Skeletal muscle satellite cell (primary cell): Measurements from ENCODE around the gene ZSCAN1.

Source experiments
- H3K27me3 ChIP-seq: 2 replicates; pipeline ENCODE4 v1.7.0; 2013; ENCODE audit warnings: low read length; ENCODE audit not compliant: control insufficient read depth, insufficient read depth
- H3K36me3 ChIP-seq: 2 replicates; pipeline ENCODE4 v1.7.0; 2013; ENCODE audit warnings: mild to moderate bottlenecking, control low read depth, low read length; ENCODE audit not compliant: insufficient read depth
- H3K4me1 ChIP-seq: 2 replicates; pipeline ENCODE4 v1.7.0; 2013; ENCODE audit warnings: low read length; ENCODE audit not compliant: control insufficient read depth, insufficient read depth
- H3K4me2 ChIP-seq: 2 replicates; pipeline ENCODE4 v1.7.0; 2013; ENCODE audit warnings: mild to moderate bottlenecking, low read length
- H3K4me3 ChIP-seq: 2 replicates; pipeline ENCODE4 v1.7.0; 2013; ENCODE audit warnings: low read length
- H3K9ac ChIP-seq: 2 replicates; pipeline ENCODE4 v1.7.0; 2013; ENCODE audit warnings: mild to moderate bottlenecking, low read depth, low read length, moderate library complexity
- H3K9me3 ChIP-seq: replicated peaks from 2 replicates; pipeline ENCODE4 v1.7.0; 2013; ENCODE audit warnings: mild to moderate bottlenecking, control low read depth, low read length

Gene ZSCAN1

DNA sequence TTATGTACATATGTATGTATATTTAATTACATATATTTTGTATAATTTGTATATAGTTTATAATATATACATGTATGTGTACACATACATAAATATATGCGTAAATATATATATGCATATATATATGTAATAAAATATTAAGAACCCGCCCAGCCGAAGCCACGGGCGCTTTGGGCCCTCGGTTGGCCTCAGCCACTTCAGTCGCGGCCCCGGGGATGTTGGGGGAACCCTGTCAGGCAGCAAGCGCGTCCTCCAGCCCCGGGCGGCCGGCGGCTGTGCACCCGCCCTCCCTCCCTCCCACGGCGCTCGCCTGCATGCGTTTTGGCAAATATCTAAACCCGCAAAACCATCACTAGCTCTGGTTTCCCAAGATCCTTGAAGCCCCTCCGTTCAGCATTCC, 23.3 kb upstream of the ZSCAN1 start:
- Histone ChIP-seq H3K27me3 (no peaks in the 10 kb centered on the region), H3K9ac (no peak overlapping the region), H3K36me3 (peaks cover 16% of the 10 kb centered on the region), H3K4me1 (peaks cover 3% of the 10 kb centered on the region), H3K4me2 (no peak overlapping the region), H3K4me3 (no peak overlapping the region), H3K9me3 (peaks cover 25% of the 10 kb centered on the region)

DNA sequence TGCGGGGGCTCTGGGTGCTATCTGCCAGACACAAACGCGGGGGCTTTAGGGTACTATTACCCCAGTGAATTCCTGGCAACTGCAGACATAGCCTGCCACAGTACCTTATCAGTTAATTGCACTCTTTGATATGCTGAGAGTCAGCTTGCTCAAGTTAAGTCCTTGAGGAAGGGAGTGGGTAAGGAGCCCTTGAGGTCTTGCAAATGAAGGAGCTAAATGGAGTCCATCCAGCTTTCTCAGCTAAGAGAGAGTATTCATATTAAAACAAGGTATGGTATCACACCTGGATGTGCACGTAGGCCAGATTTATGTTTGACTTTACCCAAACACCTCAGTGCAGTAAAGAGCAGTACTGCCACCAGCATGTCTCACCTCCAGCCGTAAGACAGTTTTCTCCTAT, 19.7 kb upstream of the ZSCAN1 start:
- Histone ChIP-seq H3K4me1 (peaks cover 3% of the 10 kb centered on the region), H3K4me2 (no peak overlapping the region), H3K36me3 (no peaks in the 10 kb centered on the region), H3K27me3 (no peaks in the 10 kb centered on the region), H3K9ac (no peak overlapping the region), H3K4me3 (no peak overlapping the region), H3K9me3 (peaks cover 13% of the 10 kb centered on the region)

DNA sequence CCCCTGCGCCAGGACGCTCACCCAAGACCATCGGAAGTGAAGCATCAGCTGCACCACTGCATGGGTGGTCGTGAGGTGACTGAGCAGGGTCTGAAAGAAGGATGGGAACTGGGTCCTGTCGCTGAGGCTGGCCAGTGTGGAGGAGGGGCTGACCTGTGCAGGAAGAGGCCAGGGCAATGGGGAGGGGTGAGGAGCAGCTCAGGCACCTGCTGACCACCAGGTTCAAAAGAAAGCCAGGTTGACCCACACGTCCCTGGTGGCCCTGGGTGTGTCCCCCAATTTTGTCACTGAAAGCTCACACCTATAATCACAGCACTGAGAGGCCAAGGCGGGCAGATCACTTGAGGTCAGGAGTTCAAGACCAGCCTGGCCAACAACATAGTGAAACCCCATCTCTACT, 13.7 kb upstream of the ZSCAN1 start:
- no peak overlapping the region for H3K4me2 ChIP-seq
- H3K9ac ChIP-seq, result no peak overlapping the region
- no peak overlapping the region for H3K4me3 ChIP-seq
- H3K4me1 ChIP-seq, result no peaks in the 10 kb centered on the region
- no peaks in the 10 kb centered on the region for H3K27me3 ChIP-seq
- no peaks in the 10 kb centered on the region for H3K36me3 ChIP-seq
- H3K9me3 ChIP-seq, result peaks cover 8% of the 10 kb centered on the region

DNA sequence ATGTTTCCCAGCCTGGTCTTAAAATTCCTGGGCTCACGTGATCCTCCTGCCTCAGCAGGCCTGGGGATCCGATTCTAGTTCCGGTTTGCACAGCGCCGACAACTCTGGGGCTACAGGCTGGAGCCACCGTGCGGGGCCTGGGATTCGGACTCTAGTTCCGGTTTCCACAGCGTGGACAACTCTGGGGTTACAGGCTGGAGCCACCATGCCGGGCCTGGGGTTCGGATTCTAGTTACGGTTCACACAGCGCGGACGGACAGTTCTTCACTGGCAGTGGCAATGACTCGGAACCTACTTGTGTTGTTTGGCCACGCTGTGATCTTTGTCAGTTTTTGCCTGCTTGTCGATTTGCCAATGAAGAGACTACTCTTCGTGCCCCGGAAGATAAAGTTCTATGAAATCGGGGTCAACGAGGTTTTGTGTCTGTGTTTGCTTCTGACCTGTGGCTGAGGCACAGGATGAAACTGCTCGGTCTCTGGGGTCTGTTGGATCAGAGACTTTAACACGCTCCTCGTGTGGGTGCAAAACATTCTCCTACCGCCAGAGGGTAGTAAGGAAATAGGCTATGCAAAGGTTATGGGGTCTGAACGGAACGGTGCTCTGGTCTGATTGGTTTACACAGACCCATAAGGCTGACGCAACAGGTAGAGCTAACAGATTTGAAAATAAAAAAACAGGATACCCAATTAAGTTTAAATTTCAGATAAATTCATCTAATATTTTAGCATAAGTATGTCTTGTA, 12.1 kb upstream of the ZSCAN1 start:
- Histone ChIP-seq H3K9me3 (peaks cover 8% of the 10 kb centered on the region), H3K9ac (no peak overlapping the region), H3K4me3 (no peak overlapping the region), H3K4me1 (no peaks in the 10 kb centered on the region), H3K36me3 (no peaks in the 10 kb centered on the region), H3K27me3 (no peaks in the 10 kb centered on the region), H3K4me2 (no peak overlapping the region)

DNA sequence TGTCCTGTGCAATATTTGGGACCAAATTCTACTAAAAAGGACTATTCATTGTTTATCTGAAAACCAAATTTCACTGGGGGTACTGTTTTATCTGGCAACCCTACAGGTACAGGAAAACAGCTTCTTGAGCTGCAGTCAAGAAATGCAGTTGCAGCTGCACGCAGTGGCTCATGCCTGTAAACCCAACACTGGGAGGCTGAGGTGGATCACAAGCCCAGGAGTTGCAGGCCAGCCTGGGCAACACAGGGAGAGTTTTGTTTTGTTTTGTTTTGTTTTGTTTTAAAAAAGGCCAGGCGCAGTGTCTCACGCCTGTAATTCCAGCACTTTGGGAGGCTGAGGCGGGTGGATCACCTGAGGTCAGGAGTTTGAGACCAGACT, 11.6 kb upstream of the ZSCAN1 start:
- H3K9ac ChIP-seq, result no peak overlapping the region
- H3K4me1 ChIP-seq, result no peaks in the 10 kb centered on the region
- H3K4me2 ChIP-seq, result no peak overlapping the region
- H3K9me3 ChIP-seq, result peaks cover 8% of the 10 kb centered on the region
- H3K36me3 ChIP-seq, result no peaks in the 10 kb centered on the region
- no peak overlapping the region for H3K4me3 ChIP-seq
- no peaks in the 10 kb centered on the region for H3K27me3 ChIP-seq

DNA sequence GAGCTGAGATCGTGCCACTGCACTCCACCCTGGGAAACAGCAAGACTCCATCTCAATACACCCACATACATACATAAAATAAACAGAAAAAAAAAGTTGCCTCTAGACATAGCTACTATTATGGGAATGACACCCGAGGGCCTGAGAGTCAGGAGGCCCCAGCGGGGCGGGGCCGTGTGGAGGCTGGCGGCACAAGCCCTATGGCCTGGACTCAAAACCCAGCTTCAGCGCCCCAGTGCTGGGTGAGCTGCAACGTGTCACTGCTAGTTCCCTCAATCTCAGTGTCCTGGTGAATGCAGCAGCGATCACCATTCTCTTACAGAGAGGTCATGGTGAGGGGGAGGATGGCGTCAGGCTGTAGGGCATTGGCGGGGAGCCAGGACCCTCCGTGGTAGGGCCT, 9.2 kb upstream of the ZSCAN1 start:
- Histone ChIP-seq H3K9ac (no peak overlapping the region), H3K36me3 (no peaks in the 10 kb centered on the region), H3K4me1 (no peaks in the 10 kb centered on the region), H3K4me3 (no peak overlapping the region), H3K27me3 (no peaks in the 10 kb centered on the region), H3K9me3 (peaks cover 12% of the 10 kb centered on the region), H3K4me2 (no peak overlapping the region)

DNA sequence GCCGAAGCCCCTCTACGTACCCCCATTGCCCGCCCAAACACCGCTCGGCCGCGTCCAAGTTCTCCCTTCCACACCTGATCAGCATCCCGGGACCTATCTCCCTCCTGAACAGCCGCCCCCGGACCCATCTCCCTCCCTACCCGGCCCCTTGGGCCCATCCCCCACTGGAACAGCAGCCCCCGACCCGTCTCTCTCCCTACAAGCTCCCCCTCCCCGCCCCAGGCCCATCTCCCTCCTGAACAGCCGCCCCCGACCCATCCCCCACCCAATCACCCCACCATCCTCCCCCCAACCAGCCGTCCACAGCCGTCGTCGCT, 610 bp downstream of the ZSCAN1 start:
- no peaks in the 10 kb centered on the region for H3K36me3 ChIP-seq
- H3K27me3 ChIP-seq, result no peaks in the 10 kb centered on the region
- no peaks in the 10 kb centered on the region for H3K4me1 ChIP-seq
- H3K4me2 ChIP-seq, result no peak overlapping the region
- no peak overlapping the region for H3K4me3 ChIP-seq
- H3K9ac ChIP-seq, result no peak overlapping the region
- no peaks in the 10 kb centered on the region for H3K9me3 ChIP-seq

DNA sequence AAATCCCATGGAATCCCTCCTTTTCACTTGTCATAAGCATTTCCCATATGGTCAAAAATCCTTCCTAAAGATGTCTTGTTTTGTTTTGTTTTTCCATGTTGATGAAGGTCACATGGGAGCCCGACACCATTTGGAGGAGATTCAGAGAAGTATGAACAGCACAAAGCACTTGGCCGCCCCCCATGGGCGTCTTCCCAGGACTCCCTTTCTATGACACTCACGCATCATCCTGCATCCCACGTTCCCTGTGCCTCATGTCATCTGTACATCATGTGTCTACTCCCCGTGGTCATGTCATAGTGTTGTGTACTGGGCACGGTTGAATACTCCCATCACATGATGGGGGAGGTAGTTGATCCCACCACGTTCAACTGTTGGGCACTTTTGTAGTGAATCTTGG, 2.0 kb downstream of the ZSCAN1 start:
- H3K9me3 ChIP-seq, result no peaks in the 10 kb centered on the region
- H3K4me2 ChIP-seq, result no peak overlapping the region

DNA sequence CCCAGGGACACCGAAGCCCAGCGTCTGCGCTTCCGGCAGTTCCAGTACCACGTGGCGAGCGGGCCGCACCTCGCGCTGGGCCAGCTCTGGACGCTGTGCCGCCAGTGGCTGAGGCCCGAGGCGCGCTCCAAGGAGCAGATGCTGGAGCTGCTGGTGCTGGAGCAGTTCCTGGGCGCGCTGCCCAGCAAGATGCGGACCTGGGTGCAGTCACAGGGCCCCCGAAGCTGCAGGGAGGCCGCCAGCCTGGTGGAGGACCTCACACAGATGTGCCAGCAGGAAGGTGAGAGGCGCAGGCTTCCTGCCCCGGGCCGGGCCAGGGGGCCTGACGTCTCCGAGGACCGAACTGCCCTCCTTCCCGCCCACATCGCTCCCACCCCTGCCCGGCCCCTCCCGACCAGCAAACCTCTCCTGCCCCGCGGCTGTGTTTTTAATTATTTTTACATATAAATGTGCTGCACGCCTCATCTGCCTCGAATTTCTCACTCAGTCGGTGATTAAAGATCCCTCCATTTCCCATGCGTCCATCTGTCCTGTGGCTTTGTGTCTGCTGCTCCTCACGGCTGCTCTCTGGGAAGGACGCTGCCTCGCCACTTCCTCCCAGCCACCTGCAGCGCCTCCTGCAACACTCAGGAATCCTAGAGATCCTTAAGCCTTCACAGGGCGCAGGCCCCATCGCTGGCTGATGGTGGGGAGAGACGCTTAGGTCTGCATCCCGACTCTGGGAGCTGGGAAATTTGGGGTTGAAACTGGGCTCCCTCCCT, 4.3 kb downstream of the ZSCAN1 start:
- H3K36me3 ChIP-seq, result no peaks in the 10 kb centered on the region
- no peaks in the 10 kb centered on the region for H3K4me1 ChIP-seq
- no peak overlapping the region for H3K4me3 ChIP-seq
- H3K4me2 ChIP-seq, result no peak overlapping the region
- H3K27me3 ChIP-seq, result no peaks in the 10 kb centered on the region
- no peak overlapping the region for H3K9ac ChIP-seq
- peaks cover 9% of the 10 kb centered on the region for H3K9me3 ChIP-seq

More for the DNA sequence above, 2.0 kb downstream of the ZSCAN1 start:
- Histone ChIP-seq H3K36me3 (no peaks in the 10 kb centered on the region), H3K4me1 (no peaks in the 10 kb centered on the region), H3K9ac (no peak overlapping the region), H3K27me3 (no peaks in the 10 kb centered on the region), H3K4me3 (no peak overlapping the region)

DNA sequence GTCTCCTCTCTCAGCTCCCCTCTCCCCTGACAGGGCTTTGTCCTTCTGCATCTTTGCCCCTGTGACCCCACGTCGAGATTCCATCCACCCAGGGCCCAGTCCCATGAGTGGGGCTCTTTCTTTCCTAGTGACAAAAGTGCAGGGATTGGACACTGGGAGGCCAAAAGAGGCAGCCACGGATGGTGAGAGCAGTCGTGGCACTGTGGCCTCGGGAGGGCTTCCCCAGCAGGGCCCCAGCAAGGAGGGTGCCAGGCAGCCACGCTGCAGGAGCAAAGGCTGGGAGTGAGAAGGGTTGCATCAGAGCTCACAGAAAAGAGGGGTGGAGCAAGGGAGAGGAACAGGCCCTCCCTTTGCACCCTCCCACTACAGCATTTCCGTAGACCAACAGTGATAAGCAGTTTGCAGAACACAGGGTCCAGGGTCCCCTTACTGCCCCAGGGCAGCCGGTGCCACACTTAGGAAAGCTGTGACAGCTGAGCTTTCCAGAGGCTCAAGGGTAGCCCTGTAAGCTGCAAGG, 4.9 kb downstream of the ZSCAN1 start:
- no peaks in the 10 kb centered on the region for H3K36me3 ChIP-seq
- peaks cover 12% of the 10 kb centered on the region for H3K9me3 ChIP-seq
- H3K27me3 ChIP-seq, result no peaks in the 10 kb centered on the region
- H3K9ac ChIP-seq, result no peak overlapping the region
- no peak overlapping the region for H3K4me2 ChIP-seq
- no peaks in the 10 kb centered on the region for H3K4me1 ChIP-seq
- H3K4me3 ChIP-seq, result no peak overlapping the region

DNA sequence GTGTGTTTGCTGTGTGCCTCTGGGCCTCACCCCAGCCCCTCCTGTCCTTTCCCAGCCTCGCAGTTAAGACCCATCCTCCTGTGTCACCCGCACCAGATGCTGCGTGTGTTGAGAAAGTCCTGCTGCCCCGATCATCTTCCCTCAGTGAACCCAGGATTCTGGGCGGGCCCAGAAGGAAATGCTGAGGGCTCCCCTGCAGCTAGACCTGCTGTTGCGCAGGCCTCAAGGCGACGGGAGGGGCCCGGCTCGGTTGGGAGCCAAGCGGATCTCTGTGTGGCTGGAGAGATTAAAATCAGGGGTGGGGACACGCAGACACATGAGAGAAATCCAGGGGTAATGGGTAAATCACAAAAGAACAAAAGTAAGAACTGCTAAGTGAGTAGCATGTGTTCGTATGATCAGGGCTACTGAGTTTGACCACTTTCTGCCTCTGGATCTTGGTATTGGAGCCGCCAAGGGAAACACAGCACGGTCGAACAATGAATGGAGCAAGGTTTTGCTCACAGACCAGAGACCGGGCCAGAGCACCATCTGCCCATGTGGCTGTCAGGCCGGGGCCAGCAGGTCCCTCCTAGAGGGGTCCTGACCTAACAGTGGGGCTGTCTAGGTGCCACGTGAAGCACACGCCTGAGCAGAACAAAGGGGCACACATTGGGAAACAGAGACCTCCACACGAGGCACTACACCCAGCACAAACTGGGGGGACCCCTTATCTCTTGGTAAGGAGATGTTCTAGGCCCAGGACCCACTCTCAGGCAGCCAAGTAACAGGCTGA, 7.1 kb downstream of the ZSCAN1 start:
- Histone ChIP-seq H3K4me2 (no peak overlapping the region), H3K4me3 (no peak overlapping the region), H3K4me1 (no peaks in the 10 kb centered on the region), H3K9ac (no peak overlapping the region), H3K27me3 (no peaks in the 10 kb centered on the region), H3K9me3 (peaks cover 24% of the 10 kb centered on the region), H3K36me3 (no peaks in the 10 kb centered on the region)
